ENCODE results near the gene SLC4A4.

Gene SLC4A4

GRCh38 chr4:71607780-71608677, 269.2 kb downstream of the SLC4A4 start:
- no peak for DNase-seq

GRCh38 chr4:71608678-71609071, 269.9 kb downstream of the SLC4A4 start:
- no peak for DNase-seq

- no peak for DNase-seq
Measured at GRCh38 chr4:71609167-71609566, 270.3 kb downstream of the SLC4A4 start.

GRCh38 chr4:71609651-71610050, 270.8 kb downstream of the SLC4A4 start:
- no peak for DNase-seq

DNA sequence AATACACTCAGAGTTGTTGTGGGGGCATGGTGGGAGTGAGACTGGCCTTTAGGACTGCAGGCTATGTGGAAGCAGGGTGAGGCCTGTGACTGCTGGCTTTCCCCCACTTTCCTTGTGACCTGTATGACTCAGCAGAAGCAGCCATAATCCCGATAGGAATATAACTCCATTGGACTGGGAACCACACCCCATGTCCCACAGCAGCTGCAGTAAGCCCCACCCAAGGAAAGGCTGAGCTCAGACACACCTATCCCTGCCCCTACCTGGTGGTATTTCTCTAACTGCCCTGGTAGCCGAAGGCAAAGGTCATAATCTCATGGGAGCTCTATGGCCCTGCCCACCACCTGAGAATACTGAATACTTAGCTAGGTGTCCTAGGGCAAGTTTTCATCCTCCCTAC, 275.8 kb downstream of the SLC4A4 start:
- DNase-seq = no peak

DNA sequence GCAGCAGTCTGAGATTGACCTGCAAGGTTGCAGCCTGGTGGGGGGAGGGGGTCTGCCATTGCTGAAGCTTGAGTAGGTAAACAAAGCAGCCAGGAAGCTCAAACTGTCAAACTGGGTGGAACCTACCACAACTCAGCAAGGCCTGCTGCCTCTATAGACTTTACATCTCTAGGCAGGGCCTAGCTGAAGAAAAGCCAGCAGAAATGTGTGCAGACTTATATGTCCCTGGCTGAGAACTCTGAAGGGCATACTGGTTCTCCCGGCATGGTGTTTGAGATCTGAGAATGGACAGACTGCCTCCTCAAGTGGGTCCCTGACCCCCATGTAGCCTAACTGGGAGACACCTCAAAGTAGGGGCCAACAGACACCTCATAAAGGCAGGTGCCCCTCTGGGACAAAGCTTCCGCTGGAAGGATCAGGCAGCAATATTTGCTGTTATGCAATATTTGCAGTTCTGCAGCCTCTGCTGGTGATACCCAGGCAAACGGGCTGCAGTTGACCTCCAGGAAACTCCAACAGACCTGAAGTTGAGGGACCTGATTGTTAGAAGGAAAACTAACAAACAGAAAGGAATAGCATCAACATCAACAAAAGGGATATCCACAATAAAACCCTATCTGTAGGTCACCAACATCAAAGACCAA, 277.5 kb downstream of the SLC4A4 start:
- DNase-seq = no peak

Measured in stimulated activated naive CD4-positive, alpha-beta T cell treated with Interleukin-2 at 50 U/mL for 16 hours (primary cell).